ENCODE data around the gene TRPT1.

TRPT1 gene

GRCh38 chr11:64230171-64230984, 4.4 kb upstream of the TRPT1 start, which contains the start of gene DNAJC4:
Gene DNAJC4, plus strand, starts transcription at chr11:64230548. Its CDS starts 307 bp downstream, at chr11:64230855.
- no peaks in the 10 kb centered on the region for H3F3A ChIP-seq (ENCODE audit: insufficient read depth, low read length)
- H3K9me3 ChIP-seq (ENCODE audit: low read length) = no peaks in the 10 kb centered on the region
- H3K27ac ChIP-seq (ENCODE audit: low read depth, low read length, poor library complexity, severe bottlenecking) = peak within 1 kb of the TSS; percentile 79
- peak within 1 kb of the TSS; percentile 79 for H3K4me2 ChIP-seq (ENCODE audit: low read length)
- no peak within 1 kb of the TSS for H2AFZ ChIP-seq (ENCODE audit: low read length)
- H3K9ac ChIP-seq (ENCODE audit: low read length) = peak within 1 kb of the TSS; percentile 71
- H3K79me2 ChIP-seq (ENCODE audit: insufficient read depth, low read length) = no peaks in the 10 kb centered on the region
- no peak for TF ChIP-seq EZH2 (IDR thresholded peaks at IDR 0.05; ENCODE audit: borderline replicate concordance, low read length)
- no peak for TF ChIP-seq CTCF (IDR thresholded peaks at IDR 0.05; ENCODE audit: low read length)
- no peaks in the 10 kb centered on the region for H3K27me3 ChIP-seq (ENCODE audit: insufficient read depth, low read length)
- no peaks in the 10 kb centered on the region for H3K9me2 ChIP-seq (ENCODE audit: low read depth, low read length)
- peaks cover 58% of the 10 kb centered on the region for H3K4me1 ChIP-seq (ENCODE audit: insufficient read depth, low read length, severe bottlenecking)
- H4K20me1 ChIP-seq (ENCODE audit: insufficient read depth, low read length) = no peaks in the 10 kb centered on the region
- H3K36me3 ChIP-seq (ENCODE audit: insufficient read depth, low read length) = peaks cover under 1% of the 10 kb centered on the region; the same call in 1 of the 2 replicates
- H3K4me3 ChIP-seq (ENCODE audit: low read depth, low read length, poor library complexity, severe bottlenecking) = peak within 1 kb of the TSS; percentile 68

- no peaks in the 10 kb centered on the region for H3K79me2 ChIP-seq (ENCODE audit: insufficient read depth, low read length)
- H3K4me3 ChIP-seq (ENCODE audit: low read depth, low read length, poor library complexity, severe bottlenecking) = peak overlapping the region; percentile 68
- peak overlapping the region; percentile 71 for H3K9ac ChIP-seq (ENCODE audit: low read length)
- no peak overlapping the region for H2AFZ ChIP-seq (ENCODE audit: low read length)
- peak overlapping the region; percentile 79 for H3K27ac ChIP-seq (ENCODE audit: low read depth, low read length, poor library complexity, severe bottlenecking)
- H4K20me1 ChIP-seq (ENCODE audit: insufficient read depth, low read length) = no peaks in the 10 kb centered on the region
- H3K9me2 ChIP-seq (ENCODE audit: low read depth, low read length) = no peaks in the 10 kb centered on the region
- no peaks in the 10 kb centered on the region for H3F3A ChIP-seq (ENCODE audit: insufficient read depth, low read length)
- TF ChIP-seq CTCF (IDR thresholded peaks at IDR 0.05; ENCODE audit: low read length) = no peak
- no peak for TF ChIP-seq EZH2 (IDR thresholded peaks at IDR 0.05; ENCODE audit: borderline replicate concordance, low read length)
- H3K4me2 ChIP-seq (ENCODE audit: low read length) = peak overlapping the region; percentile 79
- no peaks in the 10 kb centered on the region; the same call in 1 of the 2 replicates for H3K36me3 ChIP-seq (ENCODE audit: insufficient read depth, low read length)
- H3K27me3 ChIP-seq (ENCODE audit: insufficient read depth, low read length) = no peaks in the 10 kb centered on the region
- no peaks in the 10 kb centered on the region for H3K9me3 ChIP-seq (ENCODE audit: low read length)
- peaks cover 59% of the 10 kb centered on the region for H3K4me1 ChIP-seq (ENCODE audit: insufficient read depth, low read length, severe bottlenecking)
Measured at GRCh38 chr11:64229744-64230170, 3.8 kb upstream of the TRPT1 start.

- peak overlapping the region; percentile 68 for H3K4me3 ChIP-seq (ENCODE audit: low read depth, low read length, poor library complexity, severe bottlenecking)
- H3K36me3 ChIP-seq (ENCODE audit: insufficient read depth, low read length) = peaks cover 4% of the 10 kb centered on the region; the same call in 1 of the 2 replicates
- H3K9me3 ChIP-seq (ENCODE audit: low read length) = no peaks in the 10 kb centered on the region
- no peaks in the 10 kb centered on the region for H4K20me1 ChIP-seq (ENCODE audit: insufficient read depth, low read length)
- peak overlapping the region; percentile 79 for H3K27ac ChIP-seq (ENCODE audit: low read depth, low read length, poor library complexity, severe bottlenecking)
- peak overlapping the region; percentile 71; the same call in 1 of the 2 replicates for H3K9ac ChIP-seq (ENCODE audit: low read length)
- no peaks in the 10 kb centered on the region for H3K79me2 ChIP-seq (ENCODE audit: insufficient read depth, low read length)
- H3K4me2 ChIP-seq (ENCODE audit: low read length) = peak overlapping the region; percentile 79
- H3K27me3 ChIP-seq (ENCODE audit: insufficient read depth, low read length) = no peaks in the 10 kb centered on the region
- TF ChIP-seq EZH2 (IDR thresholded peaks at IDR 0.05; ENCODE audit: borderline replicate concordance, low read length) = no peak
- TF ChIP-seq CTCF (IDR thresholded peaks at IDR 0.05; ENCODE audit: low read length) = no peak
- H3K9me2 ChIP-seq (ENCODE audit: low read depth, low read length) = no peaks in the 10 kb centered on the region
- H3F3A ChIP-seq (ENCODE audit: insufficient read depth, low read length) = no peaks in the 10 kb centered on the region
- peaks cover 65% of the 10 kb centered on the region for H3K4me1 ChIP-seq (ENCODE audit: insufficient read depth, low read length, severe bottlenecking)
- no peak overlapping the region for H2AFZ ChIP-seq (ENCODE audit: low read length)
Measured at GRCh38 chr11:64229090-64229743, 3.2 kb upstream of the TRPT1 start.
